ENCODE data around the gene ENTPD2. TPM values are rescaled to one million over a fixed set of nuclear protein-coding genes. Genes with fewer than 3 reads are reported as not detected.

ENTPD2 gene
- total RNA-seq, 1 donor = 0.09 TPM

DNA sequence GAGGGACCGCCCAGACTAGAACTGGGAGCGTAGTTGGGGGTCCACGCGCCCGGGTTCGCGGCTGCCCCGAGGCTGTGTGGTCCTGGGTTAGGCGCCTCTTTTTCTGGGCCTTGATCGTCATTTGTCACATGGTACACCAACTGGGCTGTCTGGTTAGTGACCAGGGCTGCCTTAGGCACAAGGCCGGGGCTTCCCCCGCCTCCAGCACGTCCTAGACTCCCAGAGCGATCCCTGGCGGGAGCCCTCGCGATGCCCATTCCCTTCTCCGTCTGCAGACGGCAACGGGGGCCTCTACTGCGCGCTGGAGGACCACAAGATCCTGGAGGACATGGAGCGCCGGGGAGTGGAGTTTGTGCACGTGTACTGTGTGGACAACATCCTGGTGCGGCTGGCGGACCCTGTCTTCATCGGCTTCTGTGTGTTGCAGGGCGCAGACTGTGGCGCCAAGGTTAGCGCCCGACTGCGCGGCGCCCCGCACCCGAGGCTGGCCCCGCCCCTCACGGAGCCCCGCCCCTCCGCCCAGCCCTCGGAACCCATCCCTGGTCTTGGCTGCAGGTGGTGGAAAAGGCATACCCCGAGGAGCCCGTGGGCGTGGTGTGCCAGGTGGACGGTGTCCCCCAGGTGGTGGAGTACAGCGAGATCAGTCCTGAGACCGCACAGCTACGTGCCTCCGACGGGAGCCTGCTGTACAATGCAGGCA is 25.0 kb upstream of the ENTPD2 start:
- no peak for DNase-seq (ENCODE audit: low read depth)
- TF ChIP-seq, protein P1, sequence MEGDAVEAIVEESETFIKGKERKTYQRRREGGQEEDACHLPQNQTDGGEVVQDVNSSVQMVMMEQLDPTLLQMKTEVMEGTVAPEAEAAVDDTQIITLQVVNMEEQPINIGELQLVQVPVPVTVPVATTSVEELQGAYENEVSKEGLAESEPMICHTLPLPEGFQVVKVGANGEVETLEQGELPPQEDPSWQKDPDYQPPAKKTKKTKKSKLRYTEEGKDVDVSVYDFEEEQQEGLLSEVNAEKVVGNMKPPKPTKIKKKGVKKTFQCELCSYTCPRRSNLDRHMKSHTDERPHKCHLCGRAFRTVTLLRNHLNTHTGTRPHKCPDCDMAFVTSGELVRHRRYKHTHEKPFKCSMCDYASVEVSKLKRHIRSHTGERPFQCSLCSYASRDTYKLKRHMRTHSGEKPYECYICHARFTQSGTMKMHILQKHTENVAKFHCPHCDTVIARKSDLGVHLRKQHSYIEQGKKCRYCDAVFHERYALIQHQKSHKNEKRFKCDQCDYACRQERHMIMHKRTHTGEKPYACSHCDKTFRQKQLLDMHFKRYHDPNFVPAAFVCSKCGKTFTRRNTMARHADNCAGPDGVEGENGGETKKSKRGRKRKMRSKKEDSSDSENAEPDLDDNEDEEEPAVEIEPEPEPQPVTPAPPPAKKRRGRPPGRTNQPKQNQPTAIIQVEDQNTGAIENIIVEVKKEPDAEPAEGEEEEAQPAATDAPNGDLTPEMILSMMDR (IDR thresholded peaks at IDR 0.05; ENCODE audit: insufficient read depth, low read length) = no peak
- H3K4me3 ChIP-seq (ENCODE audit: low read depth, low read length) = peak overlapping the region; percentile 80

DNA sequence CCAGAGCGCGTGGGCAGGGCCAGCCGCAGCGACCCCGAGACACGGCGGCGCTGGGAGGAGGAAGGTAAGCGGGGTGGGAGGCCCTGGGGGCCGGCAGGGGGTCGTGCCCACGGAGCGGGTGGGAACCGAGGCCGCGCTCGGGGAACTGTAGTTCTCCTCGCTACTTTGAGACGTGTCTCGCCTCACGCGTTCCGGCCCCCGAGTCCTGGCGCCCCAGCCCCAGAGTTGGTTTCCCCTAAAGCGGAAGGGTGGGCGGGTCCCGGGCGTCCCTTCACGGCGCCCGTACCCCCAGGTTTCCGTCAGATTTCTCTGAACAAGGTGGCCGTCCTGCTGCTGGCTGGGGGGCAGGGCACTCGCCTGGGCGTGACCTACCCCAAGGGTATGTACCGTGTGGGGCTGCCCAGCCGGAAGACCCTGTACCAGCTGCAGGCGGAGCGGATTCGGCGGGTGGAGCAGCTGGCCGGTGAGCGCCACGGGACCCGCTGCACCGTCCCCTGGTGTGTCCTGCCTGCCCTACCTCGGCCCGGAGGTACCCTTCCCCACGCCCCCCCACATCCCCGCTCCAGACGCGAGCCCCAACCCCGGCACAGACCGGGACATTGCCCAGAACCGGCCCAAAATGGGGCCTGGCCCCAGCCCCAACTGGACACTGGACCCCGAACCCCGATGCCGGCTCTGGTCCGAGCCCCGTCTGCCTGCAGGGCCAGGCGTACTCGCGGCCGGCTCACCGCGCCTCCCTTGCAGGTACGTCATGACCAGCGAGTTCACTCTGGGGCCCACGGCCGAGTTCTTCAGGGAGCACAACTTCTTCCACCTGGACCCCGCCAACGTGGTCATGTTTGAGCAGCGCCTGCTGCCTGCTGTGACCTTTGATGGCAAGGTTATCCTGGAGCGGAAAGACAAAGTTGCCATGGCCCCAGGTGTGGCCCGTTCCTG is 24.2 kb upstream of the ENTPD2 start:
- TF ChIP-seq, protein P1 (IDR thresholded peaks at IDR 0.05; ENCODE audit: insufficient read depth, low read length) = no peak
- no peak for DNase-seq (ENCODE audit: low read depth)

DNA sequence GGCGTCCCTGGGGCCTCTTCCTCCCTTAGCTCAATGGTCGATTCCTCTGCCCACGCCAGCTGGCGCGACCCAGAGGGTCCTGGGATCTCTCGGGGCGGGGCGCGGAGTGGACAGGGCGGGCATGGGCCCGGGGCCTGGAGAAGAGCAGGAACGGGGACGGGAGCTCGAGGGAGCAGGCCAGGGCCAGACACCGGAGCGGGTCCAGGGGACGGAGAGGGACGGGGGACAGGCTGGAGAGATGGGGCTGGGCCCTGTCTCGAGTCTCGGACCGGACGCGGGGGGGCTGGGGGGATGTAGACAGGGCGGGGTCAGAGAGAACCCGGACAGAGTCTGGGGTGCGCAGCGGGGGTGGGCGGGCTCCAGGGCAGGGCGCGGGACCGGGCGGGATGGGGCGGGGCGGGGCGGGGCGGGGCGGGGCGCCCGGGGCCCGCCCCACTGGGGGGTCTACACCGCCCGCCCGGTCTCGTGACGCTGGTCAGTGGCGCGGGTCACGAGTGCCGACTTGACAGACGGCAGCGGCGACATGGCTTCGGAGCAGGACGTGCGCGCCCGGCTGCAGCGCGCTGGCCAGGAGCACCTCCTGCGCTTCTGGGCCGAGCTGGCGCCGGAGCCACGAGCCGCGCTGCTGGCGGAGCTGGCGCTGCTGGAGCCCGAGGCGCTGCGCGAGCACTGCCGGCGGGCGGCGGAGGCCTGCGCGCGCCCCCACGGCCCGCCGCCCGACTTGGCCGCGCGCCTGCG is 23.3 kb upstream of the ENTPD2 start, which contains the start of gene UAP1L1:
TSS of gene UAP1L1 (plus strand) at position 508 of the 738 bp plus-strand sequence. CDS start at position 524, 16 bp downstream.
- peak within 1 kb of the TSS; percentile 80 for H3K4me3 ChIP-seq (ENCODE audit: low read depth, low read length)
- TF ChIP-seq, protein P1 (IDR thresholded peaks at IDR 0.05; ENCODE audit: insufficient read depth, low read length) = no peak
- peak; percentile 49 for DNase-seq (ENCODE audit: low read depth)

More for the DNA sequence above, 24.2 kb upstream of the ENTPD2 start:
- peak overlapping the region; percentile 80 for H3K4me3 ChIP-seq (ENCODE audit: low read depth, low read length)

DNA sequence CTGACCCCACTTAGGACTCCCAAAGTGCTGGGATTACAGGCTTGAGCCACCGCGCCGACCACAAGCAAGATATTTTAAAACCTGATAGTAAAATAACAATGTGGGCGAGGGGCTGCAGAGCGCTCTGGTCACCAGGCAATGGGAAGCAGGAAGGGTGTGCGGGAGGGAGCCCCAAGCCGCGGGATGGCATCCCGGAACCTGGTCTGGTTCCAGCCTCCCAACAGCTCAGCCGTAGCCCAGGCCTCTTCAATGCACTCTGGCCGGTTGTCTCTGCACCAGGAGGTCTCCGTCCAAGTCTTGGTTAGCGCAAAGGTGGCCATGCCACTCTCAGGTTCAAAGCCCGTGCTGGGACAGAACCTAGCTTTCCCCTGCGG is 22.8 kb upstream of the ENTPD2 start:
- no peak for DNase-seq (ENCODE audit: low read depth)
- no peak overlapping the region for H3K4me3 ChIP-seq (ENCODE audit: low read depth, low read length)

DNA sequence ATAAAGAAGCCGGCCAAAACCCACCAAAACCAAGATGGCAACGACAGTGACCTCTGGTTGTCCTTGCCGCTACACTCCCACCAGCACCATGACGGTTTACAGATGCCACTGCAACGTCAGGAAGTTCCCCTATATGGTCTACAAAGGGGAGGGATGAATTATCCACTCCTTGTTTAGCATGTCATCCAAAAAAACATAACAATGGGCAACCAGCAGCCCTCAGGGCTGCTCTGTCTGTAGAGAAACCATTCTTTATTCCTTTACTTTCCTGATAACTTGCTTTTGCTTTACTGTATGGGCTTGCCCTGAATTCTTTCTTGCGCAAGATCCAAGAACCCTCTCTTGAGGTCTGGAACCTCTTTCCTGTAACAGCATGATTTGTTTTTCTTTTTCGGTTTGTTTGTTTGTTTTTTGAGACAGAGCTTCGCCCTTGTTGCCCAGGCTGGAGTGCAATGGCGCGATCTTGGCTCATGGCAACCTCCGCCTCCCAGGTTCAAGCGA is 21.5 kb upstream of the ENTPD2 start:
- no peak overlapping the region for H3K4me3 ChIP-seq (ENCODE audit: low read depth, low read length)
- TF ChIP-seq, protein P1 (IDR thresholded peaks at IDR 0.05; ENCODE audit: insufficient read depth, low read length) = no peak
- no peak for DNase-seq (ENCODE audit: low read depth)

More for the DNA sequence above, 22.8 kb upstream of the ENTPD2 start:
- TF ChIP-seq, protein P1 (IDR thresholded peaks at IDR 0.05; ENCODE audit: insufficient read depth, low read length) = no peak

DNA sequence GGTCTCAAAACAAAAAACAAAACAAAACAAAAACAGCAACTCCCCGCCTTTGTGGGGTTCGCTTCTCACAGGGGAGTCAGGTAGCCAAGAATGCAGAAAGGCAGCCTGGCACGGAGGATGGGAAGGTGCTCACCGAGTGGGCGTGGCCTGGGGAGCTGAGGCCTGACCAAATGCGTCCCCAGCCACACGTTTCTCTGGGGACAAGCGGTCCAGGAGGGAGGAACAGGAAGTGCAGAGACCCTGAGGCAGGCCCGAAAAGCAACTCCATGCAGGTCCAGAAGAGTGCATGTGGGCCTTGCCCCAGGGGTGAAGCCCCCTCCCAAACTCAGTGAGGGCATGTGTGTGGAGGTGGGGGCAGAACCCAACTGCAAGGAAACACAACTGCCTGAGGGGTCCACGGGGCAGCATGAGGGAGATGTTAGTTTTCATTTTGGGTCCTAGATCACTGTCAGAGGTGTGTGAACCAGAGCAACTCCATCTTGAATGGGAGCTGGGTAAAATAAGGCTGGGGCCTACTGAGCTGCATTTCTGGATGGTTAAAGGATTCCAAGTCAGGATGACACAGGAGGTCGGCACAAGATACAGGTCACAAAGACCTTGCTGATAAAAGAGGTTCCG is 20.9 kb upstream of the ENTPD2 start:
- TF ChIP-seq, protein P1 (IDR thresholded peaks at IDR 0.05; ENCODE audit: insufficient read depth, low read length) = no peak
- H3K4me3 ChIP-seq (ENCODE audit: low read depth, low read length) = no peak overlapping the region
- DNase-seq (ENCODE audit: low read depth) = no peak

All from fibroblast of the aortic adventitia (primary cell).